Measurements from ENCODE around the gene CDK8.

The CDK8 gene

DNA sequence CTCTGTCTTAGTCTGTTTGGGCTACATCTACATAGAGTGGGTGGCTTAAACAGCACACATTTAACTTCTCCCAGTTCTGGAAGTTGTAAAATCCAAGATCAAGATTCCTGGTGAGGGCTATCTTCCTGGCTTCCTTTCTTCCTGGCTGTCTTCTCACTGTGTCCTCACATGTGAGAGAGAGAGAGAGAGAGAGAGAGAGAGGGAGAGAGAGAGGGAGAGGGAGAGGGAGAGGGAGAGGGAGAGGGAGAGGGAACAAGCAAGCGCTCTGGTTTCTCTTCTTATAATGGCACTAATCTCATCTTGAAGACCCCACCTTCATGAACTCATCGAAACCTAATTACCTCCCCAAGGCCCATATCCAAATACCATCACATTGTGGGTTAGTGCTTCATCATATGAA, 69.2 kb downstream of the CDK8 start:
- no peak for DNase-seq

- no peak for DNase-seq
Measured at GRCh38 chr13:26323764-26324163, 69.8 kb downstream of the CDK8 start.

GRCh38 chr13:26324294-26324693, 70.4 kb downstream of the CDK8 start:
- no peak for DNase-seq

- no peak for DNase-seq
Measured at GRCh38 chr13:26324867-26325266, 70.9 kb downstream of the CDK8 start.

DNA sequence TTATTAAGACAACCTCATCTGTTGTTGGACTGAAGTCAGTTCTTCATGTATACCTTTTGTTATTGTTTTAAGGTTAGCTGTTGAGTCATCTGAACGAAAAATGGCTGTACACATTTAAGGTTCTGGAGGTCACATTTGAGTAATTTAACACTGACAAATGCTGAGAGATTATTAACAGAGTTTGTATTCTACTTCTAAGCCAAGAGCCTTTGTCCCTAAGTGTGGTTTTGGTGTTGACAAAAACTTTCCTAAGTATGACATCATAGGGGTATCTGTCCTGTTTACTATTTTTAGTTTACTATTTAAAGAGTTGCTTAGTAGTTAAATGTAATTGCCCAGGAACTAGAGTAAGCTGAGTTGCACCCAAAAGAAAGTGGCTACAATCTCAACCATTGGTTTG, 71.9 kb downstream of the CDK8 start:
- DNase-seq = no peak

DNA sequence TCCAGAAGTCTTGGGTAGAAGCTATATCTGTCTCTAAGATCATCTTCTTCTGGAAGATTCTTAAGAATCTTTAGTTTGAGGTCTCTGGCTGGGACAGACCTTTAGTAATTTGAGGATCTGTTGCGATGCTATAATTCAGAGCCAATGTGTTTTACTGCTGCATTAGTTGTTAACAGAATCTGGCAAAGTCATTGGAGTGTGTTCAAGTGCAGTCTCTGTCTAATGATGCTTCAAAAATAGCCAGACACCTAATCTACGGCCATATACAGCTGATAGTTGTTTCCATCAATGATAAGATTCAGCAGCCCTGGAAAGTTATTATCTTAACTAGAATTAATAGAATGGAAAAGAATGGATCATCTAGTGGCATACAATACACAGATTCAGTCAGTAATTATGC, 72.6 kb downstream of the CDK8 start:
- DNase-seq = no peak

DNA sequence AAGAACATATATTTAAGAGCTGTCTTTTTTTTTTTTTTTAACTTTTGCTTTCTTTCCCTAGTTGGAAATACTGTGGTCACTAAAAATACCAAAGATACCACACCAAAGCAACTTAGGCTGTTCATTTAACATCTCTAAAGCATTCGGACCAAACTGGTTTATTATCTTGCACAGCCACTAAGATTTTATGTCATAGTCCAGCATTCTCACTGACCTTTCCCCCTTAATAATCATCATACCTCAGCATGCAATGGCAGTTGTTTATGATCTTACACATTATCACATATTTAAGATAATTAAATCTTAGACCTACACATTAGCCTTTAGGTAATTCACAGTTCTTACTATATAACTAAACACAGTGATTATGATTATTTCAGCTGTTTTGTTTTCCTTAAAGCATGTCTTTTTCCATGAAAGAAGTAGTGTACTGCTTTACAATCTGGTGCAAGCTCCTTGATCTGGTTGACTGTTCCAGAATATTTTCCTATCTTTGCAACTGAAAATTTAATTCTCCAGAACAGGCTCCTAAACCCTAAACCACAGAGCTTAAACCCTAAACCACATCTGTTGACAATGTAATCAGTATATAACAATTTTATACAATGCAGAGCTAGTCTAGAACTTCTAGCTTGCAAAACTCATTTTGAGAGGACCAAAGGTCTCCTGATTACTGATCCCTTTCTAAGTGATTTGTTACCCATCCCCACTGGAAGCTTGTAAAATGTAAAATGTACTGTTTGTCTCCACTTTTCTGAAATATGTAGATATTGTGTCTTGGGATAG, 74.2 kb downstream of the CDK8 start:
- no peak for DNase-seq

DNA sequence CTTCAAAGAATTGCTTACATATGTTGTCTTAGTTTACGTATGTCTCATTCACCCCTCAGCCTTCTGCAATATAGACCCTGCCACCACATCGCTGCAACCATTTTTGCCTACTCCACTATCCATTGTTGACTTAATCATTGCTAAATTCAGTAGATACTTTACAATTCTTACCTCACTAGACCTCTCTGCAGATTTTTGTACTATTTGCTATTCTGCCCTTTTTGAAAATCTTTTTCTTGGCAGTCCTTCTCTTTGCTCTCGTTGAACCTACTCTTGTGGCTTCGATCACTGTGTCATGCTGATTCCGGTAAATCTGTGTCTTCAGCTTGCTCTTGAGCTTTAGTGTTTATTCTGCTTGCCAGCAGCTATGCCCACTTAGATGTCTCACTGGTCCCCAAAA, 81.2 kb downstream of the CDK8 start:
- no peak for DNase-seq

DNA sequence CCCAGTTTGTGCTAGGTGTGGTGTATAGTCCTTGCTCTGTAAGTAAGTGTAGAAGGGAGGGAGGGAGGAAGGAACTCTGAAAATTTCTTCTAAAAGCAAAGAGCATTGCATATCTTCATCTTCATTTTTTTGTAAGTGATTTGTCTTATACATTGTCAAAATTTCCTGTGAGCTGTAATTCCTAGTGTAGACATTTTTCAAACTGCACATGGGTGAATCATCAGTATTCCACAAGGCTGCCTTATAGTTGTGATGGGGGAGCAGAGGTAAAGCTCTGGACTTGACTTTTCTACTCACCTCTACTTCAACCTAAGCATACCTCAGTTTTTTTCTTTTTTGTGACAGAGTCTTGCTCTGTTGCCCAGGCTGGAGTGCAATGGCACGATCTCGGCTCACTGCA, 86.9 kb downstream of the CDK8 start:
- DNase-seq = no peak

DNA sequence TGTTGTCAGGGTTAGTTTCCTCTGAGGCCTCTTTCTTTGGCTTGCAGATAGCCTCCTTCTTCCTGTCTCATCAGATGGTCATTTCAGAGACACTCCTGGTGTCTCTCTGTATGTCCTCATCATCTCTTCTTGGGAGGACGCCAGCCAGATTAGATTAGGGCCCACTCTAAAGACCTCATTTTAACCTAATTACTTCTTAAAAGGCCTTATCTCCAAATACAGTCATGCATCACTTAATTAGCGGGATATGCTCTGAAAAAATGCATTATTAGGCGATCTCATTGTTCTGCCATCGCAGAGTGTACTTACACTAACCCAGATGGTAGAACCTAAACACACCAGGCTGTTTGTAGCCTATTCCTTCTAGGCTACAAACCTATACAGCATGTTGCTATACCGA, 89.0 kb downstream of the CDK8 start:
- DNase-seq = no peak

DNA sequence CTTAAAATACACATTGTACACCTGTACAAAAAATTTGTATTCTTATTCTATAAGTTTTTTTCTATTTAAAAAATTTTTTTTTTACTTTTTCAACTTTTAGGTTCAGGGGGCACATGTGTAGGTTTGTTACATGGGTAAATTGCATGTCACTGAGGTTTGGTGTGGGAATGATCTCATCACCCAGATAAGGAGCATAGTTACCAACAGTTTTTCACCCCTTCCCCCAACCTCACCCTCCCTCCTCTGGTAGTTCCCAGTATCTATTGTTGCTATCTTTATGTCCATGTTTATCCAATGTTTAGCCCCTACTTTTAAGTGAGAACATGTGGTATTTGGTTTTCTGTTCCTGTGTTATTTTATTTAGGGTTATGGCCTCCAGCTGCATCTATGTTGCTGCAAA, 89.9 kb downstream of the CDK8 start:
- DNase-seq = no peak

DNA sequence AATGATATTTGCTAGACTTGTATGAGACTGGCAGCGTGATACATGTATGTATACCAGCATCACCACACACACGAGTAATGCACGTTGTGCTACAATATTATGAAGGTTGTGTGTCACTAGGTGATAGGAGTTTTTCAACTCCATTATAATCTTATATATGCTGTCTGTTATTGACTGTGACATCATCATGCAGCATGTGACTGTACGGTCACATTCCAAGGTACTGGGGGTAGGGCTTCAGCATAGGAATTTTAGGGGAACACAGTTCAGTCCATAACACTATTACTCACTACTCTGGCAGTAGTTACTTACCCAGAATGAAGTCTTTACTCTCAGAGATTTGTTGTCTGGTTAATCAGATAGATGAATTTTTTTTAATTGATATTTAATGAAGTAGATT, 91.1 kb downstream of the CDK8 start:
- no peak for DNase-seq

- no peak for DNase-seq
Measured at GRCh38 chr13:26348966-26349365, 95.0 kb downstream of the CDK8 start.

- no peak for DNase-seq
Measured at GRCh38 chr13:26362261-26362660, 108.3 kb downstream of the CDK8 start.

DNA sequence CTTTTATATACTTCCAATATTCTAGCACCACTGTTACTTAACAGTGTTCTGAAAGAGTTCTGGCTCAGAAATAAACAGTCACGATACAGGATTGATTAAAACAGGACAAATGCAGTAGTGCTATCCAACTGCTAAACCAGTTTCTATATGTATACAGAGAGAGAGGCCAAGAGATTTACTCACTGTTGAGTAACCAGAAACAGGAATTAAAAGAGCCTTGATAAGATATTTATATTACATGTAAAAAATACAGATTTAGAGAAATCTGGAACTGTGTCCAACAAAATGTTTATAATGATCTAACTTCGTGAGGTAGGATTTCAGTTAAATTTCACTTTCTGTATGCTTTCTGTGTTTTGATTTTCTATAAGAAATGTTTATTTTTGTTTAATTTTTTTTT, 116.6 kb downstream of the CDK8 start:
- no peak for DNase-seq

GRCh38 chr13:26372747-26373146, 118.8 kb downstream of the CDK8 start:
- no peak for DNase-seq

GRCh38 chr13:26376430-26376829, 122.5 kb downstream of the CDK8 start:
- DNase-seq = no peak

GRCh38 chr13:26377038-26377437, 123.1 kb downstream of the CDK8 start:
- DNase-seq = no peak

GRCh38 chr13:26378116-26378515, 124.2 kb downstream of the CDK8 start:
- no peak for DNase-seq

DNA sequence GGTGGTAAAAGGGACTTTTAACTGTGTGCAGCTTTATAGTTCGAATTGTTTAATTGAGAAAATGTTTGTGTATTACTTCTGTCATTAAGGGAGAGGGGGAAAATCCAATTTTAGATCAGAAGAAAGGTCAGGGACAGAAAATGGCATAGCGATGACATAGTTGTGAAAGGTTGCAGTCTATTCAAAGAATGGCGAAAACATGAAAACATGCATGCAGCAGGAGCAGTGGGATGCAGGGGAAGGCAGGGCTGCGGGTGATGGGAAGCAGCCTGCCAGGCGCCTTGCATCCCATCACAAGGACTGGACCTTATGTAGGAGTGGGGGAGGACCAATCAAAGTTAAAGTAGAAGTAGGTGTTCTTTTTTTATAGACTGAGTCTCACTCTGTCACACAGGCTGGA, 125.9 kb downstream of the CDK8 start:
- DNase-seq = no peak

GRCh38 chr13:26380930-26381329, 127.0 kb downstream of the CDK8 start:
- no peak for DNase-seq

GRCh38 chr13:26382366-26382765, 128.4 kb downstream of the CDK8 start:
- DNase-seq = no peak

- DNase-seq = no peak
Measured at GRCh38 chr13:26382835-26383234, 128.9 kb downstream of the CDK8 start.

GRCh38 chr13:26384587-26384986, 130.7 kb downstream of the CDK8 start:
- no peak for DNase-seq

DNA sequence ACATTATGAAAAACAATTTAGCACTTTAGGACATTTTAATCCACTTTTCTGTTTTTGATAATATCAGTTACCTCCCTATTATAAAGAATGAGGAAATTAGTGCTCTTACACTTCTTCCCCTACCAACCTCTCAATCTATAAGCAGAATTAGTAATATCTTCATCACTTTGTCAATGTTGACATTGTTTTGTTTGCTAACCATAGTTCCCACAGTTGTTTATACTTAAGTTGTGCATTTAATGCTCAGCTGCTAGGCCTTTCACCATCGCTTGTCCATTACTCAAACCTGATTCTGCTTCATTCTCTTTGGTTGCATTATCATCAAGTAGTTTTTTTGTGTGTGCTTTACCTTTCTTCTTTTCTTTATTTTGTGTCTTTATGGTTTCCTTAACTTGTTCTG, 132.1 kb downstream of the CDK8 start:
- no peak for DNase-seq
